Measurements from ENCODE around the gene MSRB1. TPM values are rescaled to one million over a fixed set of nuclear protein-coding genes. Genes with fewer than 3 reads are reported as not detected.

MSRB1 gene
- polyA plus RNA-seq, 1 donor from 2014 or later, result 6.0 TPM

- no peaks in the 10 kb centered on the region for H3K36me3 ChIP-seq (ENCODE audit: insufficient read depth, low read length)
- no peaks in the 10 kb centered on the region for H3K9me2 ChIP-seq (ENCODE audit: insufficient read depth, low read length)
- no peaks in the 10 kb centered on the region for H3F3A ChIP-seq (ENCODE audit: insufficient read depth, low read length, poor library complexity, severe bottlenecking)
- H4K20me1 ChIP-seq (ENCODE audit: insufficient read depth), result no peaks in the 10 kb centered on the region
- TF ChIP-seq SMC3 (conservative IDR thresholded peaks at IDR 0.05; ENCODE audit: poor library complexity) (no peak), TAF1 (IDR thresholded peaks at IDR 0.05; ENCODE audit: low read depth) (no peak)
- no peak overlapping the region for H3K27ac ChIP-seq (ENCODE audit: low read length)
- no peak overlapping the region for H3K4me2 ChIP-seq (ENCODE audit: low read length)
- H3K27me3 ChIP-seq (ENCODE audit: insufficient read depth, low read depth, low read length), result no peaks in the 10 kb centered on the region
- H3K9ac ChIP-seq (ENCODE audit: low read length), result no peak overlapping the region
- no peaks in the 10 kb centered on the region for H3K9me3 ChIP-seq (ENCODE audit: low read length)
- H3K4me3 ChIP-seq (ENCODE audit: low read length), result no peak overlapping the region
- H2AFZ ChIP-seq (ENCODE audit: low read depth, low read length), result no peak overlapping the region
- peaks cover 16% of the 10 kb centered on the region for H3K79me2 ChIP-seq (replicated peaks; ENCODE audit: insufficient read depth, low read length)
Observed at GRCh38 chr16:1968146-1968953, 25.4 kb upstream of the MSRB1 start.

GRCh38 chr16:1966460-1966859 lies 23.5 kb upstream of the MSRB1 start, which contains the start of gene RNF151:
Gene RNF151 (plus strand): TSS chr16:1966856. CDS start chr16:1966882, 26 bp downstream.
- H3K9ac ChIP-seq (ENCODE audit: low read length), result peak within 1 kb of the TSS; percentile 89
- peak within 1 kb of the TSS; percentile 80 for H3K27ac ChIP-seq (ENCODE audit: low read length)
- H3K79me2 ChIP-seq (replicated peaks; ENCODE audit: insufficient read depth, low read length), result peaks cover 12% of the 10 kb centered on the region
- H3K36me3 ChIP-seq (ENCODE audit: insufficient read depth, low read length), result no peaks in the 10 kb centered on the region
- TF ChIP-seq RAD21 (conservative IDR thresholded peaks at IDR 0.05) (no peak), TAF1 (IDR thresholded peaks at IDR 0.05; ENCODE audit: low read depth) (no peak), EZH2 (IDR thresholded peaks at IDR 0.05; ENCODE audit: borderline replicate concordance, insufficient read depth, low read length, poor library complexity, severe bottlenecking) (no peak), SMC3 (conservative IDR thresholded peaks at IDR 0.05; ENCODE audit: poor library complexity) (no peak), CTCF (IDR thresholded peaks at IDR 0.05; ENCODE audit: poor library complexity, severe bottlenecking) (no peak), MXI1 (conservative IDR thresholded peaks at IDR 0.05; ENCODE audit: poor library complexity, severe bottlenecking) (no peak), EP300 (conservative IDR thresholded peaks at IDR 0.05; ENCODE audit: poor library complexity, severe bottlenecking) (no peak), POLR2AphosphoS5 (IDR thresholded peaks at IDR 0.05) (no peak)
- TF ChIP-seq, protein P1, sequence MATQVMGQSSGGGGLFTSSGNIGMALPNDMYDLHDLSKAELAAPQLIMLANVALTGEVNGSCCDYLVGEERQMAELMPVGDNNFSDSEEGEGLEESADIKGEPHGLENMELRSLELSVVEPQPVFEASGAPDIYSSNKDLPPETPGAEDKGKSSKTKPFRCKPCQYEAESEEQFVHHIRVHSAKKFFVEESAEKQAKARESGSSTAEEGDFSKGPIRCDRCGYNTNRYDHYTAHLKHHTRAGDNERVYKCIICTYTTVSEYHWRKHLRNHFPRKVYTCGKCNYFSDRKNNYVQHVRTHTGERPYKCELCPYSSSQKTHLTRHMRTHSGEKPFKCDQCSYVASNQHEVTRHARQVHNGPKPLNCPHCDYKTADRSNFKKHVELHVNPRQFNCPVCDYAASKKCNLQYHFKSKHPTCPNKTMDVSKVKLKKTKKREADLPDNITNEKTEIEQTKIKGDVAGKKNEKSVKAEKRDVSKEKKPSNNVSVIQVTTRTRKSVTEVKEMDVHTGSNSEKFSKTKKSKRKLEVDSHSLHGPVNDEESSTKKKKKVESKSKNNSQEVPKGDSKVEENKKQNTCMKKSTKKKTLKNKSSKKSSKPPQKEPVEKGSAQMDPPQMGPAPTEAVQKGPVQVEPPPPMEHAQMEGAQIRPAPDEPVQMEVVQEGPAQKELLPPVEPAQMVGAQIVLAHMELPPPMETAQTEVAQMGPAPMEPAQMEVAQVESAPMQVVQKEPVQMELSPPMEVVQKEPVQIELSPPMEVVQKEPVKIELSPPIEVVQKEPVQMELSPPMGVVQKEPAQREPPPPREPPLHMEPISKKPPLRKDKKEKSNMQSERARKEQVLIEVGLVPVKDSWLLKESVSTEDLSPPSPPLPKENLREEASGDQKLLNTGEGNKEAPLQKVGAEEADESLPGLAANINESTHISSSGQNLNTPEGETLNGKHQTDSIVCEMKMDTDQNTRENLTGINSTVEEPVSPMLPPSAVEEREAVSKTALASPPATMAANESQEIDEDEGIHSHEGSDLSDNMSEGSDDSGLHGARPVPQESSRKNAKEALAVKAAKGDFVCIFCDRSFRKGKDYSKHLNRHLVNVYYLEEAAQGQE (IDR thresholded peaks at IDR 0.05; ENCODE audit: borderline replicate concordance), result no peak
- H3K4me2 ChIP-seq (ENCODE audit: low read length), result peak within 1 kb of the TSS; percentile 80
- peak within 1 kb of the TSS; percentile 88 for H3K4me3 ChIP-seq (ENCODE audit: low read length)
- H4K20me1 ChIP-seq (ENCODE audit: insufficient read depth), result no peaks in the 10 kb centered on the region
- H2AFZ ChIP-seq (ENCODE audit: low read depth, low read length), result no peak within 1 kb of the TSS
- H3K27me3 ChIP-seq (ENCODE audit: insufficient read depth, low read depth, low read length), result no peaks in the 10 kb centered on the region
- H3K9me2 ChIP-seq (ENCODE audit: insufficient read depth, low read length), result no peaks in the 10 kb centered on the region
- H3F3A ChIP-seq (ENCODE audit: insufficient read depth, low read length, poor library complexity, severe bottlenecking), result no peaks in the 10 kb centered on the region
- H3K9me3 ChIP-seq (ENCODE audit: low read length), result no peaks in the 10 kb centered on the region

Data from neural cell (in vitro differentiated cells).